GM12878 (cell line): ENCODE data around the gene JMJD7. TPM values are rescaled to one million over a fixed set of nuclear protein-coding genes. Genes with fewer than 3 reads are reported as not detected.

Source experiments
- ATF3 ChIP-seq: IDR thresholded peaks from 2 replicates; pipeline ENCODE4 v1.6.1; 2011; ENCODE audit warnings: low read depth, mild to moderate bottlenecking, low read length, moderate library complexity, borderline replicate concordance; ENCODE audit errors: extremely low read depth
- BCL3 ChIP-seq: IDR thresholded peaks from 2 replicates; pipeline ENCODE4 v1.6.1; 2011; ENCODE audit warnings: borderline replicate concordance, low read depth, mild to moderate bottlenecking, moderate library complexity, low read length; ENCODE audit not compliant: insufficient read depth, poor library complexity, severe bottlenecking
- BCLAF1 ChIP-seq: fragments of 450-650 bp; IDR thresholded peaks from 2 replicates; pipeline ENCODE4 v1.6.1; 2017; ENCODE audit warnings: antibody characterized with exemption, mild to moderate bottlenecking, moderate library complexity
- CHD2 ChIP-seq: IDR thresholded peaks from 2 replicates; pipeline ENCODE4 v1.6.1; 2011; ENCODE audit warnings: low read depth, low read length, improper control_type of control experiment, borderline replicate concordance
- CHD4 ChIP-seq: fragments of 200-600 bp; sonication (generic); IDR thresholded peaks from 2 replicates; pipeline ENCODE4 v1.6.1; 2016; ENCODE audit warnings: mild to moderate bottlenecking
- CREM ChIP-seq: IDR thresholded peaks from 2 replicates; pipeline ENCODE4 v1.6.1; 2014; ENCODE audit warnings: antibody characterized with exemption, low read depth
- E2F4 ChIP-seq: IDR thresholded peaks from 2 replicates; pipeline ENCODE4 v1.6.1; 2012; ENCODE audit warnings: low read depth, low read length, improper control_type of control experiment
- IKZF2 ChIP-seq, 2 experiments: fragments of 450-650 bp; IDR thresholded peaks; 2 replicates each; pipeline ENCODE4 v1.6.1; 2017; ENCODE audit warnings: mild to moderate bottlenecking in 2 of 2, moderate library complexity in 2 of 2
- MEF2B ChIP-seq: fragments of 450-650 bp; IDR thresholded peaks from 2 replicates; pipeline ENCODE4 v1.6.1; 2018; ENCODE audit warnings: mild to moderate bottlenecking, moderate library complexity; ENCODE audit not compliant: partially characterized antibody, poor library complexity, severe bottlenecking
- RBBP5 ChIP-seq: fragments of 200-600 bp; sonication (generic); conservative IDR thresholded peaks from 2 replicates; pipeline ENCODE4 v1.6.1; 2016
- RFX5 ChIP-seq: IDR thresholded peaks from 2 replicates; pipeline ENCODE4 v1.6.1; 2011; ENCODE audit warnings: low read depth, low read length, improper control_type of control experiment
- STAT1 ChIP-seq: fragments of 450-650 bp; conservative IDR thresholded peaks from 2 replicates; pipeline ENCODE4 v1.6.1; 2014; ENCODE audit warnings: antibody characterized with exemption, mild to moderate bottlenecking
- TARDBP ChIP-seq: IDR thresholded peaks from 2 replicates; pipeline ENCODE4 v1.6.1; 2016; ENCODE audit warnings: borderline replicate concordance
- WRNIP1 ChIP-seq: IDR thresholded peaks from 2 replicates; pipeline ENCODE4 v1.6.1; 2011; ENCODE audit warnings: low read depth, low read length, improper control_type of control experiment, borderline replicate concordance
- ZBED1 ChIP-seq: IDR thresholded peaks from 2 replicates; pipeline ENCODE4 v1.6.1; 2016; ENCODE audit warnings: borderline replicate concordance
- ZNF24 ChIP-seq: fragments of 450-650 bp; IDR thresholded peaks from 2 replicates; pipeline ENCODE4 v1.6.1; 2017; ENCODE audit warnings: antibody characterized with exemption, mild to moderate bottlenecking
- ZNF592 ChIP-seq: fragments of 450-650 bp; IDR thresholded peaks from 2 replicates; pipeline ENCODE4 v1.6.1; 2017; ENCODE audit warnings: mild to moderate bottlenecking, moderate library complexity
- polyA plus RNA-seq, 11 experiments: library from polyadenylated mRNA; depleted of rRNA in 4 of 11; unstranded in 6 of 11; stranded (reverse) in 5 of 11; fragments of >200 nt; fragmentation: Nextera tagmentation in 4 of 11; fragmentation: Illumina TruSeq in 1 of 11; extraction: Ambion mirVana in 4 of 11; extraction: Trizol in 1 of 11; gene quantifications; 1 replicate in 1 of 11; 2 replicates in 10 of 11; pipeline versions ENCODE4 v1.2.1 to v1.2.3, GENCODE V29; 2011 to 2016; ENCODE audit warnings: inconsistent platforms in 2 of 11, missing spikeins in 2 of 11, low read depth in 1 of 11
- total RNA-seq, 4 experiments: library from RNA; depleted of rRNA in 3 of 4; stranded (reverse); fragments of >200 nt in 3 of 4; fragmentation: Illumina TruSeq in 1 of 4; extraction: Trizol in 1 of 4; gene quantifications; 2 replicates each; pipeline versions ENCODE4 v1.2.1 to v1.2.3, GENCODE V29; 2013 to 2021

JMJD7 gene
- total and polyA plus RNA-seq, 10 of the 15 experiments (the other 5 are each of a cell fraction or from before 2014, with no cell fraction given): 0.79 to 12.2 (median 6.5) TPM

- TF ChIP-seq BCL3: peak; percentile 85
- no peak for TF ChIP-seq CHD2
- no peak for TF ChIP-seq ZNF592
- TF ChIP-seq CHD4: no peak
- TF ChIP-seq STAT1: no peak
- TF ChIP-seq ZNF24: no peak
- TF ChIP-seq MEF2B: no peak
- peak; percentile 56 to 69; a peak in 3 of 4 replicates for TF ChIP-seq IKZF2 (IDR thresholded peaks at IDR 0.05)
- TF ChIP-seq ATF3: no peak
- no peak for TF ChIP-seq ZBED1
- TF ChIP-seq RFX5: no peak
- no peak for TF ChIP-seq RBBP5
- TF ChIP-seq BCLAF1: no peak
- TF ChIP-seq CREM: peak; percentile 18; the same call in 1 of the 2 replicates
- no peak for TF ChIP-seq E2F4
- TF ChIP-seq TARDBP: no peak
- no peak for TF ChIP-seq WRNIP1
Measured at GRCh38 chr15:41827880-41828806, at the start of gene JMJD7 (continued).
